HepG2 (cell line): Measurements from ENCODE around the gene IFNAR1. TPM values are rescaled to one million over a fixed set of nuclear protein-coding genes. Genes with fewer than 3 reads are reported as not detected.
A peak's percentile ranks its signal among the peaks of the same experiment; 100 is the strongest.

ENCODE experiments used
- ATRX ChIP-seq: sonication (generic); formaldehyde crosslinking; IDR thresholded peaks from 2 replicates; pipeline ENCODE4 v1.4.0; 2020; ENCODE audit warnings: missing genetic modification reagents, borderline replicate concordance
- CEBPG ChIP-seq: IDR thresholded peaks from 2 replicates; pipeline ENCODE4 v1.6.1; 2016
- FOSL2 ChIP-seq: sonication (generic); formaldehyde crosslinking; IDR thresholded peaks from 2 replicates; pipeline ENCODE4 v1.4.0; 2020; ENCODE audit warnings: missing genetic modification reagents
- FOXO4 ChIP-seq: sonication (generic); formaldehyde crosslinking; conservative IDR thresholded peaks from 2 replicates; pipeline ENCODE4 v1.8.1; 2023; ENCODE audit warnings: missing genetic modification reagents
- GATAD1 ChIP-seq: IDR thresholded peaks from 2 replicates; pipeline ENCODE4 v1.6.1; 2016; ENCODE audit warnings: missing genetic modification reagents, missing compliant biosample characterization
- HCFC1 ChIP-seq: fragments of 150-350 bp; IDR thresholded peaks from 2 replicates; pipeline ENCODE4 v1.6.1; 2014; ENCODE audit warnings: low read depth, low read length
- KLF6 ChIP-seq: IDR thresholded peaks from 2 replicates; pipeline ENCODE4 v1.8.0; 2016; ENCODE audit warnings: missing biosample characterization, missing genetic modification reagents
- MBD4 ChIP-seq: IDR thresholded peaks from 2 replicates; pipeline ENCODE4 v1.6.1; 2012; ENCODE audit warnings: low read length, inconsistent platforms, borderline replicate concordance
- MED8 ChIP-seq: sonication (generic); formaldehyde crosslinking; IDR thresholded peaks from 2 replicates; pipeline ENCODE4 v1.8.1; 2023; ENCODE audit warnings: mild to moderate bottlenecking, missing genetic modification reagents; ENCODE audit not compliant: insufficient replicate concordance
- MTF2 ChIP-seq: sonication (generic); formaldehyde crosslinking; IDR thresholded peaks from 2 replicates; pipeline ENCODE4 v1.5.0; 2020; ENCODE audit warnings: missing genetic modification reagents, borderline replicate concordance
- NFE2L2 ChIP-seq: fragments of 150-350 bp; IDR thresholded peaks from 2 replicates; pipeline ENCODE4 v1.6.1; 2014; ENCODE audit warnings: low read length
- SIX1 ChIP-seq: sonication (generic); formaldehyde crosslinking; IDR thresholded peaks from 2 replicates; pipeline ENCODE4 v1.4.0; 2020; ENCODE audit warnings: missing genetic modification reagents, borderline replicate concordance
- SNAPC5 ChIP-seq: sonication (generic); formaldehyde crosslinking; IDR thresholded peaks from 2 replicates; pipeline ENCODE4 v1.8.1; 2023; ENCODE audit warnings: mild to moderate bottlenecking, missing genetic modification reagents, borderline replicate concordance
- TAF1 ChIP-seq: sonication (generic); formaldehyde crosslinking; IDR thresholded peaks from 2 replicates; pipeline ENCODE4 v1.4.0; 2020; ENCODE audit warnings: missing genetic modification reagents
- TBX2 ChIP-seq: sonication (generic); formaldehyde crosslinking; IDR thresholded peaks from 2 replicates; pipeline ENCODE4 v1.5.0; 2020; ENCODE audit warnings: missing genetic modification reagents, mild to moderate bottlenecking, borderline replicate concordance
- WIZ ChIP-seq: sonication (generic); formaldehyde crosslinking; IDR thresholded peaks from 2 replicates; pipeline ENCODE4 v1.5.1; 2020; ENCODE audit warnings: mild to moderate bottlenecking, missing genetic modification reagents
- ZBTB2 ChIP-seq: sonication (generic); formaldehyde crosslinking; IDR thresholded peaks from 2 replicates; pipeline ENCODE4 v1.8.0; 2022; ENCODE audit warnings: low read depth, missing genetic modification reagents
- ZNF33A ChIP-seq: sonication (generic); formaldehyde crosslinking; IDR thresholded peaks from 2 replicates; pipeline ENCODE4 v1.5.1; 2020; ENCODE audit warnings: missing genetic modification reagents, mild to moderate bottlenecking, moderate library complexity, borderline replicate concordance
- ZNF550 ChIP-seq: sonication (generic); formaldehyde crosslinking; IDR thresholded peaks from 2 replicates; pipeline ENCODE4 v1.4.0; 2020; ENCODE audit warnings: mild to moderate bottlenecking, missing genetic modification reagents, borderline replicate concordance
- ZNF576 ChIP-seq: sonication (generic); formaldehyde crosslinking; IDR thresholded peaks from 2 replicates; pipeline ENCODE4 v1.4.0; 2020; ENCODE audit warnings: mild to moderate bottlenecking, missing genetic modification reagents
- ZNF580 ChIP-seq: IDR thresholded peaks from 2 replicates; pipeline ENCODE4 v1.6.1; 2016; ENCODE audit warnings: low read depth, borderline replicate concordance
- ZNF713 ChIP-seq: sonication (generic); formaldehyde crosslinking; IDR thresholded peaks from 2 replicates; pipeline ENCODE4 v1.4.0; 2020; ENCODE audit warnings: mild to moderate bottlenecking, missing genetic modification reagents
- ZNF746 ChIP-seq: sonication (generic); formaldehyde crosslinking; IDR thresholded peaks from 2 replicates; pipeline ENCODE4 v1.8.0; 2022; ENCODE audit warnings: mild to moderate bottlenecking, missing genetic modification reagents
- ZNF766 ChIP-seq: sonication (generic); formaldehyde crosslinking; IDR thresholded peaks from 2 replicates; pipeline ENCODE4 v1.5.0; 2020; ENCODE audit warnings: missing genetic modification reagents, borderline replicate concordance
- ZNF792 ChIP-seq: IDR thresholded peaks from 2 replicates; pipeline ENCODE4 v1.6.1; 2016
- ZNF850 ChIP-seq: sonication (generic); formaldehyde crosslinking; conservative IDR thresholded peaks from 2 replicates; pipeline ENCODE4 v1.9.0; 2021; ENCODE audit warnings: mild to moderate bottlenecking, missing genetic modification reagents
- polyA plus RNA-seq, 8 experiments: library from polyadenylated mRNA; depleted of rRNA in 3 of 8; stranded (reverse) in 7 of 8; unstranded in 1 of 8; fragments of >200 nt; fragmentation: Illumina TruSeq in 4 of 8; extraction: Trizol in 4 of 8; gene quantifications; 2 replicates each; pipeline versions ENCODE4 v1.2.1 to v1.2.3, GENCODE V29; 2011 to 2016; ENCODE audit warnings: low read depth in 4 of 8, missing spikeins in 1 of 8, mixed read lengths in 1 of 8; ENCODE audit not compliant: insufficient read depth in 1 of 8
- total RNA-seq, 5 experiments: library from RNA; depleted of rRNA; stranded (reverse); fragments of >200 nt; fragmentation: Illumina TruSeq; extraction: Trizol; gene quantifications; 2 replicates each; pipeline ENCODE4 v1.2.3, GENCODE V29; 2016; ENCODE audit warnings: low read depth in 1 of 5

The IFNAR1 gene
- total and polyA plus RNA-seq, 2 of the 13 experiments (the other 11 are each of a cell fraction or from before 2014, with no cell fraction given), result 6.7 to 9.3 TPM

- TF ChIP-seq MTF2 (CRISPR knock-in tag), result no peak
- 0 out of 2 replicates have a peak, but pooled peaks have one; percentile 22 for TF ChIP-seq TAF1 (CRISPR knock-in tag)
- no peak for TF ChIP-seq ZNF580 (CRISPR knock-in tag)
- no peak for TF ChIP-seq ZNF713 (CRISPR knock-in tag)
- no peak for TF ChIP-seq MBD4
- TF ChIP-seq SIX1, result no peak
- no peak for TF ChIP-seq MED8 (CRISPR knock-in tag)
- TF ChIP-seq ZNF792 (CRISPR knock-in tag), result no peak
- no peak for TF ChIP-seq ATRX (CRISPR knock-in tag)
- TF ChIP-seq ZNF576 (CRISPR knock-in tag), result no peak
- TF ChIP-seq KLF6 (CRISPR knock-in tag), result no peak
- TF ChIP-seq TBX2 (CRISPR knock-in tag), result no peak
- peak; percentile 8; the same call in 1 of the 2 replicates for TF ChIP-seq ZNF766 (CRISPR knock-in tag)
- no peak for TF ChIP-seq ZNF550 (CRISPR knock-in tag)
- no peak for TF ChIP-seq ZBTB2
- TF ChIP-seq CEBPG (CRISPR knock-in tag), result no peak
- TF ChIP-seq HCFC1, result no peak
- no peak for TF ChIP-seq ZNF33A (CRISPR knock-in tag)
- TF ChIP-seq ZNF850, result no peak; the same call in 1 of the 2 replicates
- TF ChIP-seq FOXO4 (CRISPR knock-in tag), result no peak
- no peak for TF ChIP-seq ZNF746 (CRISPR knock-in tag)
- no peak for TF ChIP-seq SNAPC5 (CRISPR knock-in tag)
- TF ChIP-seq GATAD1 (CRISPR knock-in tag), result no peak
- no peak for TF ChIP-seq FOSL2 (CRISPR knock-in tag)
- TF ChIP-seq NFE2L2, result no peak
- 0 out of 2 replicates have a peak, but pooled peaks have one; percentile 54 for TF ChIP-seq WIZ (CRISPR knock-in tag)
Observed at GRCh38 chr21:33325222-33326067, 675 bp downstream of the IFNAR1 start (continued).
